ENCODE measurements around the gene SLC46A2. TPM values are rescaled to one million over a fixed set of nuclear protein-coding genes. Genes with fewer than 3 reads are reported as not detected.
A peak's percentile ranks its signal among the peaks of the same experiment; 100 is the strongest.

SLC46A2 gene
- total RNA-seq, 3 donors from 2014 or later = 0.16 TPM; not detected in 2

- intact Hi-C loops (cut with DNase I, micrococcal nuclease) = no loop called here
- DNase-seq (peak in 2 of 3 donors; percentile 41 to 48), ATAC-seq (peak; percentile 51)
- peaks cover 37% of the 10 kb centered on the region for H3K4me1 ChIP-seq (ENCODE audit: low read depth)
- H3K4me3 ChIP-seq = no peak overlapping the region
- TF ChIP-seq, protein P1, sequence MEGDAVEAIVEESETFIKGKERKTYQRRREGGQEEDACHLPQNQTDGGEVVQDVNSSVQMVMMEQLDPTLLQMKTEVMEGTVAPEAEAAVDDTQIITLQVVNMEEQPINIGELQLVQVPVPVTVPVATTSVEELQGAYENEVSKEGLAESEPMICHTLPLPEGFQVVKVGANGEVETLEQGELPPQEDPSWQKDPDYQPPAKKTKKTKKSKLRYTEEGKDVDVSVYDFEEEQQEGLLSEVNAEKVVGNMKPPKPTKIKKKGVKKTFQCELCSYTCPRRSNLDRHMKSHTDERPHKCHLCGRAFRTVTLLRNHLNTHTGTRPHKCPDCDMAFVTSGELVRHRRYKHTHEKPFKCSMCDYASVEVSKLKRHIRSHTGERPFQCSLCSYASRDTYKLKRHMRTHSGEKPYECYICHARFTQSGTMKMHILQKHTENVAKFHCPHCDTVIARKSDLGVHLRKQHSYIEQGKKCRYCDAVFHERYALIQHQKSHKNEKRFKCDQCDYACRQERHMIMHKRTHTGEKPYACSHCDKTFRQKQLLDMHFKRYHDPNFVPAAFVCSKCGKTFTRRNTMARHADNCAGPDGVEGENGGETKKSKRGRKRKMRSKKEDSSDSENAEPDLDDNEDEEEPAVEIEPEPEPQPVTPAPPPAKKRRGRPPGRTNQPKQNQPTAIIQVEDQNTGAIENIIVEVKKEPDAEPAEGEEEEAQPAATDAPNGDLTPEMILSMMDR (IDR thresholded peaks at IDR 0.05) = no peak
- no peaks in the 10 kb centered on the region for H3K9me3 ChIP-seq
- no peaks in the 10 kb centered on the region for H3K36me3 ChIP-seq (ENCODE audit: low read depth)
Observed at GRCh38 chr9:112838342-112838741, 52.3 kb downstream of the SLC46A2 start.

DNA sequence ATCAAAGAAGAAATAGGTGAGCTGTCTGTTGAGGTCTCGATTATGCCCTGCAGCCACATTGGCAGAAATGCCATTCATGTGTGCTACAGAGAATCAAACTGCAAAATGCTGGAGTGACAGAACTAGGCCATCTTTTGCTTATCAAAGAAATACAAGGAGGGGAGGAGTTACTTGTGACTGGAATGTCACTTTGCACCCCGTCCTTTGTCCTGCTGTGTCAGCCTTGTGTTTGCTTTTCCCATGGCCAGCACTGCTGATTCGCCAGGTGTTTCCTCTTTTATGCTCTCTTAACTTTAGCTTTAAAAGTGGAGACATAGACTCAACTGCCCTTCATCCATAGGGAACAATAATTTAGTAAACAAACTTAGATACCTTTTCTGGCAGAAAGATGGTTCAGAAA lies 54.3 kb downstream of the SLC46A2 start:
- Histone ChIP-seq H3K4me1 (ENCODE audit: low read depth) (peaks cover 43% of the 10 kb centered on the region), H3K9me3 (no peaks in the 10 kb centered on the region), H3K4me3 (no peak overlapping the region), H3K36me3 (ENCODE audit: low read depth) (no peaks in the 10 kb centered on the region)
- intact Hi-C loops (cut with DNase I, micrococcal nuclease) = no loop called here
- TF ChIP-seq, protein P1 (IDR thresholded peaks at IDR 0.05) = no peak
- ATAC-seq (peak; percentile 87), DNase-seq (peak in 2 of 3 donors; percentile 58 to 78)

- Histone ChIP-seq H3K9me3 (no peaks in the 10 kb centered on the region), H3K4me1 (ENCODE audit: low read depth) (peaks cover 45% of the 10 kb centered on the region), H3K4me3 (no peak overlapping the region), H3K36me3 (ENCODE audit: low read depth) (no peaks in the 10 kb centered on the region)
- intact Hi-C loops (cut with DNase I, micrococcal nuclease) = no loop called here
- no peak for DNase-seq
- TF ChIP-seq, protein P1 (IDR thresholded peaks at IDR 0.05) = no peak
- no peak for ATAC-seq
Observed at GRCh38 chr9:112833081-112833480, 57.6 kb downstream of the SLC46A2 start.

DNA sequence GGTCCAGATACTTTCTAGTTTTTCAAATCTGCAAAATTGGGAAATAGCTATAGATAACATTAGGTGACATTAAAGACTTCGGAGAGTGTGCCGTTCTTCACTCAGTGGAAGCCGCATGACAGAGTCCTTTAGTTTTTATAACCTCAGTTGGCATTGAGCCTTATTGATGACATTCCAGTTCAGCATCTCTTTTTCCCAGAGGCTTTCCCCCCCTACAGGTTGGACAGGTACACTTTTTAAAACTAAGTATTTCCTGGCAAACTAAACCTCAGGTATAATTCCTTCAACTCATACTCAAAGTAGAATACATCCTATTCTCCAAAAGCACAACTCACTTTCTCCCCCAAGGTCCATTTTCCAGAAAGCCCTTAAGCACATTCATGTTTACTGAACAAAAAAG lies 58.7 kb downstream of the SLC46A2 start:
- intact Hi-C loops (cut with DNase I, micrococcal nuclease) = no loop called here
- no peak for DNase-seq
- Histone ChIP-seq H3K4me3 (no peak overlapping the region), H3K9me3 (no peaks in the 10 kb centered on the region), H3K4me1 (ENCODE audit: low read depth) (peaks cover 42% of the 10 kb centered on the region), H3K36me3 (ENCODE audit: low read depth) (no peaks in the 10 kb centered on the region)
- TF ChIP-seq, protein P1 (IDR thresholded peaks at IDR 0.05) = no peak
- peak; percentile 9 for ATAC-seq

- peak; percentile 77 to 81 (median 80) for DNase-seq
- intact Hi-C loops (cut with DNase I, micrococcal nuclease) = no loop called here
- Histone ChIP-seq H3K4me1 (ENCODE audit: low read depth) (peaks cover 36% of the 10 kb centered on the region), H3K9me3 (no peaks in the 10 kb centered on the region), H3K4me3 (no peak overlapping the region), H3K36me3 (ENCODE audit: low read depth) (no peaks in the 10 kb centered on the region)
- TF ChIP-seq, protein P1 (IDR thresholded peaks at IDR 0.05) = no peak
- ATAC-seq = peak; percentile 91
Observed at GRCh38 chr9:112831281-112831851, 59.3 kb downstream of the SLC46A2 start.

Other genes with a start within 250 kb of the SLC46A2 start
- 10 to 100 TPM; 25.6 to 36.4 (median 30.6) TPM for gene INIP, start 172.8 kb downstream of the SLC46A2 start, total RNA-seq
- 10 to 100 TPM; 19.0 to 38.6 (median 34.8) TPM for gene SNX30, start 140.1 kb downstream of the SLC46A2 start, total RNA-seq
- gene ZNF883, start 121.3 kb upstream of the SLC46A2 start, total RNA-seq = 1 to 10 TPM in 1 of 3 donors, under 1 TPM in 2; 0.38 to 1.1 (median 0.55) TPM
- 1 to 10 TPM in 1 of 3 donors, under 1 TPM in 2; 0.43 to 2.7 (median 0.51) TPM for gene ZFP37, start 165.8 kb upstream of the SLC46A2 start, total RNA-seq

All from mucosa of descending colon (tissue), 3 donors.